OCI-LY7 (cell line): Measurements from ENCODE around the gene KCNC1.

ENCODE experiments used
- CTCF ChIP-seq: fragments of 200-600 bp; sonication (generic); conservative IDR thresholded peaks from 2 replicates; pipeline ENCODE4 v1.5.1; 2014; ENCODE audit warnings: mild to moderate bottlenecking, antibody characterized with exemption, low read length, moderate library complexity, mixed read lengths
- EZH2phosphoT487 ChIP-seq: fragments of 200-600 bp; sonication (generic); IDR thresholded peaks from 2 replicates; pipeline ENCODE4 v1.6.1; 2018; ENCODE audit warnings: low read depth, borderline replicate concordance, mild to moderate bottlenecking, mixed run types, antibody characterized with exemption, low read length, moderate library complexity, mixed read lengths

GRCh38 chr11:17812091-17812864, 77.7 kb downstream of the KCNC1 start:
- TF ChIP-seq CTCF (no peak), EZH2phosphoT487 (no peak)
